Activated T-helper 1 cell treated with anti-CD3 and anti-CD28 coated beads, Interleukin-12 subunit alpha, Interleukin-12 subunit beta, Interleukin-2, Interleukin-4 antibody, amounts not matched to agents 30 ng/mL and 10 ng/mL and 1 ng/mL, durations not matched to agents 14 hours and 24 hours and 36 hours (primary cell): ENCODE results near the gene KLRG1. TPM values are rescaled to one million over a fixed set of nuclear protein-coding genes. Genes with fewer than 3 reads are reported as not detected.

ENCODE experiments used
- total RNA-seq: library from RNA; stranded (reverse); gene quantifications from 2 replicates; pipeline ENCODE4 v1.2.3, GENCODE V29; 2022

The KLRG1 gene
- total RNA-seq, 1 donor from 2014 or later = 1.4 TPM

Other genes starting within 250 kb of the KLRG1 start
- not detected in 2 replicates for gene A2ML1, start 166.9 kb upstream of the KLRG1 start, total RNA-seq
- 9.6 and 11.3 TPM in 2 replicates for gene PHC1, start 75.0 kb upstream of the KLRG1 start, total RNA-seq
- 179 and 192 TPM in 2 replicates for gene M6PR, start 39.9 kb upstream of the KLRG1 start, total RNA-seq
- not detected in 2 replicates for gene A2M, start 126.4 kb downstream of the KLRG1 start, total RNA-seq
- not detected in 2 replicates for gene PZP, start 218.8 kb downstream of the KLRG1 start, total RNA-seq